NCI-H1436 treated with DMSO at 0.1 percent for 48 hours (cell line): ENCODE measurements around the gene GOLGA6C.
"Not testable (repeated sequence)": the region's sequence is repeated elsewhere in the genome, so short reads cannot be mapped to it uniquely, and the experiment has no call there.

Experiments
- DNase-seq: peaks from one replicate; lab custom pipeline; 2025; lab: John Stamatoyannopoulos, UW

The GOLGA6C gene

DNA sequence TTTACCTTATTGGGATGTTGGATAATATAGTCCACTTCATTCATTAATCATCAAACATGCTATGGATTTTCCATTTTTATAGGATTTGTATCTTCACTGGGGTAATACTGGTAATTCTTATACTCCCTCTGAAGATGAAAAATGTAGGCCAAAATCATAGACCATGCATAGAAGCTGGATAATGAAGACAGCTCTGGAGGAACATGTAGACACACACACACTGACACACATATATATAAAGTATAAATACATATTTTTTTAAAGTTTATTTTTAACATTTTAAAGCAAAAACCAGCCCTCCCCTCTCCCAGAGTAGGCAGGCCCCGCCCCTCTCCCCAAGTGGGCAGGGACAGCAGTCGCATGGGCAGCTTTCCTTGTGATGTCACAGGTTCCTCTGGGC is at the start of gene GOLGA6C:
Gene GOLGA6C, plus strand, starts transcription at position 301 of the 400 bp plus-strand sequence. CDS start 265 bp downstream, outside the sequence.
- DNase-seq: not testable (repeated sequence)

DNA sequence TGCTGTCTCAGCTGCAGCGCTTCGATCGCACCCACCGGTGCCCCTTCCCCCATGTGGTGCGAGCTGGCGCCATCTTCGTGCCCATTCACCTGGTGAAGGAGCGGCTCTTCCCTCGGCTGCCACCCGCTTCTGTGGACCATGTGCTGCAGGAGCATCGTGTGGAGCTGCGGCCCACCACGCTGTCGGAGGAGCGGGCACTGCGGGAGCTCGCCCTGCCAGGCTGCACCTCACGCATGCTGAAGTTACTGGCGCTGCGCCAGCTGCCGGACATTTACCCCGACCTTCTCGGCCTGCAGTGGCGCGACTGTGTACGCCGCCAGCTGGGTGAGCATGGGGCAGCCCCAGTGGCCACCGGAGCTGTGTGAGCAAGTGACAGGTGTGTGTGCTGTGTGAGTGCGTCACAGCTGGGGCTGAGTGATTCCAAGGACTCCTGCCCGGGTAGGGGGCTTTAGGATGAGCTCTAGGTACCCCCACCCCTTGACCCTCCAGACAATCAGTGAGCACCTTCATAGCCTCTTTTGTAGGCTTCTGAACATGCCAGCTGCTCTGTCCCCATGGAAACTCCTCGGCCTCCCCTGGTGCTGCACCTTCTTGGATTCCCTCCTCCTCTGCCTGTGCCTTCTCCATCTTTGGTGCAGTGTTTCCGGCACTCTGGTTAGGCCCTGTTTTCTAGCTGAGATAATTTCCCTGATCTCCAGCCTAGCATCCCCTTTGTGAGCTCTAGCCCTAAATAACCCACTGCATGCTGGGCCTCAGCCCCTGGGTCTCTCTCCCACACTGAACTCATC is 49.4 kb upstream of the GOLGA6C start:
- no peak for DNase-seq

- DNase-seq: no peak
Observed at GRCh38 chr15:75209289-75209676, 48.9 kb upstream of the GOLGA6C start.

GRCh38 chr15:75210811-75211230 is 47.3 kb upstream of the GOLGA6C start:
- no peak for DNase-seq

DNA sequence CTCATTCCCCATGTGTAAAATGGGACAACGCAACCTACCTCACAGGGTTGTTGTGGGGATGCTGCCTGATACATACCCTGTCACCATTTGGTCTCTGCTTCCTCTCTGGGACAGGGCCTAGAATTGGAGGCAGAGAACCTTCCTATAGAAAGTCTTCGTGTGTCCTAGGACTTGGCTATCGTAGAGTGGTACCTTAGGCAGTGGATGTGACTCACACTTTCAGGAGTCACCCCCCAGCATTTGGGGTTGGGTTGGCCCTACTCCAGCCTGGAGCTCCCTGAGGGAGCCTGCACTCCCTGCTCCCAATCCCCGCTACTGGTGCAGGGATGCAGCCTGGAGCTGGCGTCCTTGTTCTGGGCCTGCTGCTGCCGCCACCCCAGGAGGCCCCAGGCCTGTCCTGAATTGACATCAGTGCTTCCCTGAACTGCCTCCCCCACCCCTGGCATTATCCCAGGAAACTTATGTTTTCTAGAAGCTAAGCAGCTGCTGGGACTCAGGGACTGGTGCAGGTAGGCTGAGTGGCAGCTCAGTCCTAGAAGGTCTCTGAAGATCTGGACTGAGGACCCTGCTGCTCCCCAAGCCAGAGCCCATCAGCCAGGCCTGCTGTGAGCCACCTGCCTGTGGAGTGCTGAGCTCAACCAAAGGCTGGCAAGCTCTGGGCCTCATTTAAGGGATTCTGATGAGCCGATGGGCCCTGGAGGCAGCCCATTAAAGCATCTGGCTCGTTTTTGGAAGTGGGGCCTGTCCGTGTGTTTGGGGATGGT is 46.5 kb upstream of the GOLGA6C start:
- no peak for DNase-seq

- DNase-seq: no peak
Observed at GRCh38 chr15:75212200-75212858, 45.8 kb upstream of the GOLGA6C start.

DNA sequence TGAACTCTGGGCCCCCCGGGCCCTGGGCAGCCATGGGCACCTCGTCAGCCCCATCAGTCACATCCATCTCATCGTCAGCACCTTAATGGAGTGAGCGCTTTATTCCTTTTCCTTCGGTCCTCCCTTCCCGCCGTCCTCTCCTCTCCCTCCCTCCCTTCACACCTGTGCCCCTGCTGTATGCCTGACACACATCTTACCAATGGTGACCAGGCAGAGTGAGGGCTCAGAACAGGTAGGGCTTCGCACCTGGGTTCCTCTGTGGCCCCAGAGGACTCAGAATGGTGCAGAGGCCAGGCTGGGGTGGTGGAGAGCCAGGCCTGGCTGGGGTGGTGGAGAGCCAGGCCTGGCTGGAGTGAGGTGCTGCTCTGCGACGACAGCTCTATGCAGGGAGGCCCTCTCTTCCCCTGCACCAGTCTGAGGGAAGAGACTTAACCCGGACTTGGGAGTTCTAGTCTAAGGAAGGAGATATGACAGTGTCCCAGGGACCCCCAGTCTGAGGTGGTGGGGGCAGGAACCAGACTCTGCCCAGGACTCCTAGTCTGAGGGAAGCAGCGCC is 44.8 kb upstream of the GOLGA6C start:
- no peak for DNase-seq

DNA sequence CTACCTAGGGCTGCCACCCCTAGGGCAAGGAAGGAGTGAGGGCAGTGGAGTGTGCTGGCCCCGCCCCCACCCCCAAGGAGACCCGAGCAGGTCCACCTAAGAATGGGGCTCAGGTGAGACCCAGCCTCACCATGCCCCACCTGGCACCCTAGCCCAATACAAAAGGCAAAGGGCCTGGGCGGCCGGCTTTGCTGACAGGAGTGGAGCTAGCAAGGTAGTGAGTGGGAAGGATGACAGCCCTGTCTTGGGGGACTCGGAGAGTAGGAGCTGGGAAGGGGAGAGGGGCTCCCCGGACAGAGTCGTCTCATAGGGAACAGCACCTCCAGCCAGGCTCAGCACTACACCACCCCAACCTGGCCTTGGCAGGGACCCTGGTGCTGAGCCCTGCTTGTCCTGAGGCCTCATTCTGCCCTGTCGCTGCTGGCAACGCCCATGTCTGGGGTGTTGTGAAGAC is 44.3 kb upstream of the GOLGA6C start:
- DNase-seq: no peak

- no peak for DNase-seq
Observed at GRCh38 chr15:75214293-75215096, 43.6 kb upstream of the GOLGA6C start.

- no peak for DNase-seq
Observed at GRCh38 chr15:75215107-75216004, 42.8 kb upstream of the GOLGA6C start.

- DNase-seq: no peak
Observed at GRCh38 chr15:75217012-75217411, 41.1 kb upstream of the GOLGA6C start.

- not testable (repeated sequence) for DNase-seq
Observed at GRCh38 chr15:75217574-75217973, 40.6 kb upstream of the GOLGA6C start.

- not testable (repeated sequence) for DNase-seq
Observed at GRCh38 chr15:75219507-75219929, 38.6 kb upstream of the GOLGA6C start.

- DNase-seq: no peak
Observed at GRCh38 chr15:75223688-75224087, 34.4 kb upstream of the GOLGA6C start.

GRCh38 chr15:75224281-75224680 is 33.9 kb upstream of the GOLGA6C start:
- no peak for DNase-seq

DNA sequence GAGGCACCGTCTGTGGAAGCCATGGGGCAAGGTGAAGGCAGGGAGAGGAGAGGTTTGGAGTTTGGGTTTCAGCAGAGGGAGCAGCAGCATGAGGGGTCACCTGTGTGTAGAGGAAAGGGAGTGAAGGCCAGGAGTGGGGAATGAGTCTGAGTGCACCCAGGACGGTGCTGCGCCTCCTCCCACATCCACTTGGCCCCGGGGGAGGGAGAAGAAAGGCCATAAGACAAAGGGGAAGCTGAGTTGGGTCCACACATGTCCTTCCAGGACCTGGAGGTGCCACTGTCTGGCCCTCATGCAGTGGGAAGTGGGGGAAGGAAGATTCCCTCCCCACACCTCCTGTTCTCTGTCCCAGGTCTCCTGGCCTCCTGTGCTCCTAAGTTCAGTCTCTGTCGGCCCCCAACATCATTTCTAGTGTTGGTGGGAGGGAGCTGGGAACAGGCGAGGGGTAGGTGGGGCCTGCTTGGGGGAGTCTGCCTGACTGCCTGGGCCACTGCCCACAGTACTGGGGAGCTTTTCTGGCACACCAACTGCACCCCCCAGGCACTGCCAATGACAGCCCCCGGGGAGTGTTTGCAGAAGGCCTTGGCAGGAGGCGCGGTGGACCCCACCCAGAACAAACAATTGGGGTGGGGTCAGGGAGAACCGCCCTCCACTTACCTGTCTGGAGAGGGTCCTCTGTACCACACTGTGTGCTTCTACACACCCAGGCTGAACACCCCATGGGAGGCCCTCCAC is 32.9 kb upstream of the GOLGA6C start:
- not testable (repeated sequence) for DNase-seq

- no peak for DNase-seq
Observed at GRCh38 chr15:75225951-75226732, 32.0 kb upstream of the GOLGA6C start.

GRCh38 chr15:75227112-75227511 is 31.0 kb upstream of the GOLGA6C start:
- not testable (repeated sequence) for DNase-seq
